Stimulated activated memory B cell treated with anti-CD40 and anti-IgM and Interleukin-4, amounts not matched to agents 10 μg/mL and 1 μg/mL and 100 μg/mL, for 72 hours (primary cell): ENCODE results near the gene MPO.

Source experiments
- ATAC-seq: fragments of 150-1000 bp; cut with Tn5 transposase; 2 replicates; pipeline ENCODE4 v1.10.0; 2021
- H3K27ac Mint-ChIP-seq: one replicate; pipeline ENCODE4 v1.8.0; 2022; ENCODE audit warnings: mild to moderate bottlenecking, mixed read lengths
- H3K27me3 Mint-ChIP-seq: one replicate; pipeline ENCODE4 v1.8.0; 2022; ENCODE audit warnings: mixed read lengths
- H3K36me3 Mint-ChIP-seq: one replicate; pipeline ENCODE4 v1.8.0; 2022; ENCODE audit warnings: mixed read lengths
- H3K4me1 Mint-ChIP-seq: one replicate; pipeline ENCODE4 v1.8.0; 2022; ENCODE audit warnings: mixed read lengths
- H3K4me3 Mint-ChIP-seq: one replicate; pipeline ENCODE4 v1.8.0; 2022; ENCODE audit warnings: mild to moderate bottlenecking, moderate library complexity, mixed read lengths
- H3K9me3 Mint-ChIP-seq: one replicate; pipeline ENCODE4 v1.8.0; 2022; ENCODE audit warnings: mixed read lengths

MPO gene

GRCh38 chr17:58268326-58268725 lies 12.4 kb downstream of the MPO start:
- ATAC-seq, result no peak
- Mint-ChIP-seq H3K4me1 (peaks cover 9% of the 10 kb centered on the region), H3K9me3 (no peaks in the 10 kb centered on the region), H3K27me3 (peaks cover 69% of the 10 kb centered on the region), H3K36me3 (peaks cover 5% of the 10 kb centered on the region), H3K4me3 (no peak overlapping the region), H3K27ac (no peak overlapping the region)

GRCh38 chr17:58267347-58268324 lies 13.1 kb downstream of the MPO start:
- ATAC-seq, result no peak
- Mint-ChIP-seq H3K4me1 (peaks cover 2% of the 10 kb centered on the region), H3K36me3 (peaks cover 5% of the 10 kb centered on the region), H3K4me3 (no peak overlapping the region), H3K27ac (no peak overlapping the region), H3K27me3 (peaks cover 69% of the 10 kb centered on the region), H3K9me3 (no peaks in the 10 kb centered on the region)

- Mint-ChIP-seq H3K36me3 (peaks cover 5% of the 10 kb centered on the region), H3K27me3 (peaks cover 68% of the 10 kb centered on the region), H3K4me3 (no peak overlapping the region), H3K4me1 (no peaks in the 10 kb centered on the region), H3K9me3 (no peaks in the 10 kb centered on the region), H3K27ac (no peak overlapping the region)
- no peak for ATAC-seq
Measured at GRCh38 chr17:58265902-58266875, 14.5 kb downstream of the MPO start.

DNA sequence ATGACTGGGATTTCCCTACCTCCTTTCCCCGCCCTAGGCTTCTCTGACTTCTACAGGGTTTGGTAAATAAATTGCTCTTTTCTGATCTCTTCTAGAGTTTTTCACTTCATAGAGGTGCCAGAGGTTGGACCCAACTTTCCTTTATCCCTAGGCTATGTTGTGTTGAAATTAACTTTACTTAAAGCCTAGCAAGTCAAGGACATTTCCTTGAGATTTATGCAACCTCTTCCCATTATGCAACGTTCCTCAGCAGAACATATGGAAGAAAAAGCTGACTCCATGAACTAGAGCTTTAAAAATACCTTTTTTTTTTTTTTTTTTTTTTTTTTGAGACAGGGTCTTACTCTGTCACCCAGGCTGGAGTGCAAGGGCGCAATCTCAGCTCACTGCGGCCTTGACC lies 15.5 kb downstream of the MPO start:
- Mint-ChIP-seq H3K9me3 (no peaks in the 10 kb centered on the region), H3K27me3 (peaks cover 77% of the 10 kb centered on the region)

DNA sequence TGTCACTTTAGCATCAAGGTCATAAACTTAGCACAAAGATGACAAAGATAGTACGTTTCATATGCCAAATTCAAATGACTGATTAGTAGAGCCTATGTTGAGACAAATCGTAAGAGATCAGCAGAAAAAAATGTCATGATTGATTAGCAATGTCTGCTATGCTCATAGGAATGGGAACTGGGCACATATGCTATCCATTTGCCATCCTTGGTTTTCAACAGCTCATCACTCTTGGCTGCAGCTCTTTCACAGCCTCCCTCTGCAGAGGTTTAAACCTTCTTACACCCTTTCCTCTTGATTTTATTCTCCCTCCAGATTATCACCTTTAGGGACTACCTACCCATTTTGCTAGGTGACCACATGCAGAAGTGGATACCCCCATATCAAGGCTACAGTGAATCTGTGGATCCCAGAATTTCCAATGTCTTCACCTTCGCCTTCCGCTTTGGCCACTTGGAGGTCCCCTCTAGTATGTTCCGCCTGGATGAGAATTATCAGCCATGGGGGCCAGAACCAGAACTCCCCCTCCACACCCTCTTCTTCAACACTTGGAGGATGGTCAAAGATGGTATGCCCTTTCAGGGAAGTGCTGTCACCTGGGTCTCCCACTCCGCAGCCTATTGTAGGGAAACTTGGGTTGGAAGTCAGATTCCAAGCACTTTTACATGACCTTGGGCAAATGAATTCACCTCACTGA lies 16.2 kb downstream of the MPO start:
- no peaks in the 10 kb centered on the region for H3K4me1 Mint-ChIP-seq
- H3K9me3 Mint-ChIP-seq, result no peaks in the 10 kb centered on the region
- no peak overlapping the region for H3K4me3 Mint-ChIP-seq
- peaks cover 5% of the 10 kb centered on the region for H3K36me3 Mint-ChIP-seq
- H3K27me3 Mint-ChIP-seq, result peaks cover 78% of the 10 kb centered on the region
- no peak for ATAC-seq
- no peak overlapping the region for H3K27ac Mint-ChIP-seq

More for the DNA sequence above, 15.5 kb downstream of the MPO start:
- Mint-ChIP-seq H3K4me3 (no peak overlapping the region), H3K4me1 (no peaks in the 10 kb centered on the region), H3K36me3 (peaks cover 5% of the 10 kb centered on the region), H3K27ac (no peak overlapping the region)
- ATAC-seq, result no peak

DNA sequence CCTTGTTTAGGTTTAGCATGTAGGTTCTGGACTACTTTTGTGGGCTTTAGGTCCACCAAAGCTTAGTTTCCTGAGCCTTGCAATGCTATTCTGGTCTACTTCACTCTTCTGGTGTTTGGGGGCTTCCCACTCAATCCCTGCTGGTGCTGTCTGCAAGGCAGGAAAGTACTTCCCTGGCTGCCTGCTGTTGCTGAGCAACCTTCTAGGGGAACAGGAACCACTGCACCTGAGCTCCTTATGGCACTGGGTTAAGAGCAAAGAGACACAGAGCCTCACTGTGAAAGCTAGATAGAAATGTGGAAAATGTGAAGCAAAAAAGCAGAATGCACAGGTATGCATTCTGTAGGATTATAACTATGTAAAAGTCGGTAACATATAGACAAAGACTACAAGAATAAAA lies 17.0 kb downstream of the MPO start:
- peaks cover 70% of the 10 kb centered on the region for H3K27me3 Mint-ChIP-seq
- no peak overlapping the region for H3K27ac Mint-ChIP-seq
- no peak overlapping the region for H3K4me3 Mint-ChIP-seq
- no peak for ATAC-seq
- no peaks in the 10 kb centered on the region for H3K9me3 Mint-ChIP-seq
- H3K4me1 Mint-ChIP-seq, result no peaks in the 10 kb centered on the region
- peaks cover 5% of the 10 kb centered on the region for H3K36me3 Mint-ChIP-seq

GRCh38 chr17:58262149-58262548 lies 18.6 kb downstream of the MPO start:
- no peaks in the 10 kb centered on the region for H3K9me3 Mint-ChIP-seq
- H3K27ac Mint-ChIP-seq, result no peak overlapping the region
- peaks cover 59% of the 10 kb centered on the region for H3K27me3 Mint-ChIP-seq
- H3K36me3 Mint-ChIP-seq, result peaks cover 5% of the 10 kb centered on the region
- H3K4me1 Mint-ChIP-seq, result no peaks in the 10 kb centered on the region
- no peak for ATAC-seq
- H3K4me3 Mint-ChIP-seq, result no peak overlapping the region

GRCh38 chr17:58254803-58255202 lies 25.9 kb downstream of the MPO start:
- no peaks in the 10 kb centered on the region for H3K4me1 Mint-ChIP-seq
- H3K27me3 Mint-ChIP-seq, result peaks cover 8% of the 10 kb centered on the region
- H3K36me3 Mint-ChIP-seq, result no peaks in the 10 kb centered on the region
- no peak overlapping the region for H3K4me3 Mint-ChIP-seq
- no peak overlapping the region for H3K27ac Mint-ChIP-seq
- H3K9me3 Mint-ChIP-seq, result no peaks in the 10 kb centered on the region
- no peak for ATAC-seq

- peaks cover 8% of the 10 kb centered on the region for H3K27me3 Mint-ChIP-seq
- ATAC-seq, result no peak
Measured at GRCh38 chr17:58253082-58253481, 27.7 kb downstream of the MPO start.

GRCh38 chr17:58252141-58252540 lies 28.6 kb downstream of the MPO start:
- H3K4me3 Mint-ChIP-seq, result no peak overlapping the region
- H3K4me1 Mint-ChIP-seq, result peaks cover 14% of the 10 kb centered on the region
- H3K36me3 Mint-ChIP-seq, result no peaks in the 10 kb centered on the region
- H3K27me3 Mint-ChIP-seq, result peaks cover 8% of the 10 kb centered on the region
- no peak overlapping the region for H3K27ac Mint-ChIP-seq
- H3K9me3 Mint-ChIP-seq, result no peaks in the 10 kb centered on the region
- no peak for ATAC-seq

More at GRCh38 chr17:58253082-58253481, 27.7 kb downstream of the MPO start:
- H3K36me3 Mint-ChIP-seq, result no peaks in the 10 kb centered on the region
- H3K4me3 Mint-ChIP-seq, result no peak overlapping the region
- no peaks in the 10 kb centered on the region for H3K9me3 Mint-ChIP-seq
- no peak overlapping the region for H3K27ac Mint-ChIP-seq
- H3K4me1 Mint-ChIP-seq, result peaks cover 7% of the 10 kb centered on the region

GRCh38 chr17:58250344-58251011 lies 30.3 kb downstream of the MPO start:
- H3K4me1 Mint-ChIP-seq, result peaks cover 14% of the 10 kb centered on the region
- H3K27ac Mint-ChIP-seq, result no peak overlapping the region
- no peaks in the 10 kb centered on the region for H3K9me3 Mint-ChIP-seq
- no peaks in the 10 kb centered on the region for H3K36me3 Mint-ChIP-seq
- peaks cover 17% of the 10 kb centered on the region for H3K27me3 Mint-ChIP-seq
- no peak for ATAC-seq
- H3K4me3 Mint-ChIP-seq, result no peak overlapping the region

DNA sequence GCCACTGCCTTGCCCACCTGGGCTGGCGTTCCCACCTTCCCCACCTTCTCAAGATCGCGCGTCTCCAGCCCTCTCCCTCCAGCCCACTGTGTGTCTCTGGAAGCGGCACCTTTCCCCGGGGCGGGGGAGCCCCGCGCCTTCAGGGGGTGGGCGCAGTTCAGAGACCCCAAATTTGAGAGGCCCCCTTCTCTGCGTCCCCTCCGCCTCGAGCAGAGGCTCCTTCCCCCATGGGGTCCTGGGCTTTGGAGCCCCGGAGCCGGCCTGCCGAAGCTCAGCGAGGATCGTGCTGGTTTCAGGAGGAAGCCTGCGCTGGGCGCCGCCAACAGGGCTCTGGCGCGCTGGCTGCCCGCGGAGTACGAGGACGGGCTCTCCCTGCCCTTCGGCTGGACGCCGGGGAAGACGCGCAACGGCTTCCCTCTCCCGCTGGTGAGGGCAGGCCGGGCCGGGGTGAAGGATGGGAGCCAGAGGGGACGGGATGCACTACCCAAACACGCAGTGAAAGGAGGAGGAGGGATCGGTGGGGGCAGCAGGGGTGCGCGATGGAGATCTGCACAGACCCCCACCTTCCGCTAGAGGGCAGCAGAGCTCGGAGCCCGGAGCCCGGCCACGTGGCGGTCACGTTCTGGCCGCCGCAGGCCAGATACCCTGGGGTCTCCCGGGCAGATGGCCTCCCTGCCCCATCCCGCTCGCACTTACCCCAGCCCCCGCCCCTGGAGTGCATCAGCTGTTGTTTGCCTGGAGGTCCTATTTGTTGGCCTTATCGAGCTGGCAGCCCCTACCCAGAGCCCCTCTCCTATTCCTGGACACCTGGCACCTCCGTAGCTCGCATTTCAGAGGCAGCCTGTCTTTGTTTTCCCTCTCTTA lies 31.2 kb downstream of the MPO start:
- H3K9me3 Mint-ChIP-seq, result no peaks in the 10 kb centered on the region
- H3K27ac Mint-ChIP-seq, result peak overlapping the region; percentile 56
- peak overlapping the region; percentile 88 for H3K4me3 Mint-ChIP-seq
- no peaks in the 10 kb centered on the region for H3K36me3 Mint-ChIP-seq
- H3K4me1 Mint-ChIP-seq, result peaks cover 14% of the 10 kb centered on the region
- peak; percentile 90 for ATAC-seq
- peaks cover 14% of the 10 kb centered on the region for H3K27me3 Mint-ChIP-seq

DNA sequence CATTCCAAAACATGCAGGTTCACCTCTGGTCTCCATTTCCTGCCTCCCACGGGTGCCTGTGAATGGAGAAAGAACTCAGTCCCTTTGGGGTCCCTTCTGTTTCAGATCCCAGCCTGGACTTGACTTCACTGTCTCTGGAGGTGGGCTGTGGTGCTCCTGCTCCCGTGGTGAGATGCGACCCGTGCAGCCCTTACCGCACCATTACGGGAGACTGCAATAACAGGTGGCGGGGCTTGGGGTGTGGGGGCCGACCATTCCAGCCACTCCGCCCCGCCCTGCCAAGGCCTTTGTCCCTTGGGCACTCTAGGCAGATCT lies 31.8 kb downstream of the MPO start:
- Mint-ChIP-seq H3K27me3 (peaks cover 19% of the 10 kb centered on the region), H3K4me3 (peak overlapping the region; percentile 88), H3K4me1 (peaks cover 14% of the 10 kb centered on the region), H3K36me3 (no peaks in the 10 kb centered on the region), H3K9me3 (no peaks in the 10 kb centered on the region), H3K27ac (peak overlapping the region; percentile 56)
- ATAC-seq, result no peak
